HG03457 (cell line): ENCODE data around the gene TTYH3.

Experiments used
- ATAC-seq: cut with Tn5 transposase; IDR thresholded peaks from one replicate; pipeline ENCODE4 v1.9.1; 2021; ENCODE audit warnings: moderate number of reproducible peaks; ENCODE audit not compliant: unreplicated experiment

TTYH3 gene

GRCh38 chr7:2614631-2615330, 17.0 kb upstream of the TTYH3 start:
- ATAC-seq, result no peak

GRCh38 chr7:2616387-2617324, 15.1 kb upstream of the TTYH3 start:
- no peak for ATAC-seq

GRCh38 chr7:2617325-2617905, 14.4 kb upstream of the TTYH3 start:
- no peak for ATAC-seq

GRCh38 chr7:2619116-2619515, 12.7 kb upstream of the TTYH3 start:
- no peak for ATAC-seq

GRCh38 chr7:2621061-2621828, 10.5 kb upstream of the TTYH3 start:
- no peak for ATAC-seq

GRCh38 chr7:2621948-2622640, 9.7 kb upstream of the TTYH3 start:
- no peak for ATAC-seq

GRCh38 chr7:2622869-2623697, 8.7 kb upstream of the TTYH3 start:
- ATAC-seq, result no peak

GRCh38 chr7:2623698-2624014, 8.1 kb upstream of the TTYH3 start:
- no peak for ATAC-seq

- no peak for ATAC-seq
Measured at GRCh38 chr7:2624293-2624886, 7.4 kb upstream of the TTYH3 start.

GRCh38 chr7:2626498-2627117, 5.2 kb upstream of the TTYH3 start:
- ATAC-seq, result no peak

GRCh38 chr7:2627258-2628129, 4.3 kb upstream of the TTYH3 start:
- no peak for ATAC-seq

- ATAC-seq, result no peak
Measured at GRCh38 chr7:2628130-2628482, 3.7 kb upstream of the TTYH3 start.

- no peak for ATAC-seq
Measured at GRCh38 chr7:2628891-2629290, 2.9 kb upstream of the TTYH3 start.

- ATAC-seq, result no peak
Measured at GRCh38 chr7:2629746-2630681, 1.8 kb upstream of the TTYH3 start.

- ATAC-seq, result no peak
Measured at GRCh38 chr7:2632733-2633537, 1.1 kb downstream of the TTYH3 start.
